Endothelial cell (in vitro differentiated cells): ENCODE measurements around the gene ZSCAN12. TPM values are rescaled to one million over a fixed set of nuclear protein-coding genes. Genes with fewer than 3 reads are reported as not detected.

ENCODE experiments used
- DNase-seq: peaks from one replicate; pipeline ENCODE4 v3.0.0; 2021; ENCODE audit warnings: low spot score
- H3K27ac Mint-ChIP-seq: one replicate; pipeline ENCODE4 v1.8.0; 2021; ENCODE audit warnings: mixed read lengths, inconsistent platforms; ENCODE audit not compliant: unreplicated experiment
- H3K27me3 Mint-ChIP-seq: one replicate; pipeline ENCODE4 v1.8.0; 2021; ENCODE audit warnings: mild to moderate bottlenecking, moderate library complexity, mixed read lengths, inconsistent platforms; ENCODE audit not compliant: unreplicated experiment
- H3K36me3 Mint-ChIP-seq: one replicate; pipeline ENCODE4 v1.8.0; 2021; ENCODE audit warnings: mild to moderate bottlenecking, low read depth, mixed read lengths, inconsistent platforms; ENCODE audit not compliant: unreplicated experiment
- H3K4me1 Mint-ChIP-seq: one replicate; pipeline ENCODE4 v1.8.0; 2021; ENCODE audit warnings: mild to moderate bottlenecking, mixed read lengths, inconsistent platforms; ENCODE audit not compliant: unreplicated experiment
- H3K4me3 Mint-ChIP-seq: one replicate; pipeline ENCODE4 v1.8.0; 2021; ENCODE audit warnings: mild to moderate bottlenecking, mixed read lengths, inconsistent platforms; ENCODE audit not compliant: unreplicated experiment
- H3K9me3 Mint-ChIP-seq: one replicate; pipeline ENCODE4 v1.8.0; 2021; ENCODE audit warnings: mixed read lengths, inconsistent platforms; ENCODE audit not compliant: unreplicated experiment
- CTCF ChIP-seq: fragments of 200-600 bp; sonication (generic); IDR thresholded peaks from one replicate; pipeline ENCODE4 v1.5.0; 2021; ENCODE audit warnings: antibody characterized with exemption; ENCODE audit not compliant: unreplicated experiment
- total RNA-seq: library from RNA; stranded (reverse); fragmentation: NEBNext Ultra II Directional; extraction: Animal tissue kit (Norgen Biotek cat#: 25700); gene quantifications from one replicate; pipeline ENCODE4 v1.2.1, GENCODE V29; 2021; ENCODE audit not compliant: unreplicated experiment

Gene ZSCAN12
- total RNA-seq, 1 donor from 2014 or later = 9.5 TPM

DNA sequence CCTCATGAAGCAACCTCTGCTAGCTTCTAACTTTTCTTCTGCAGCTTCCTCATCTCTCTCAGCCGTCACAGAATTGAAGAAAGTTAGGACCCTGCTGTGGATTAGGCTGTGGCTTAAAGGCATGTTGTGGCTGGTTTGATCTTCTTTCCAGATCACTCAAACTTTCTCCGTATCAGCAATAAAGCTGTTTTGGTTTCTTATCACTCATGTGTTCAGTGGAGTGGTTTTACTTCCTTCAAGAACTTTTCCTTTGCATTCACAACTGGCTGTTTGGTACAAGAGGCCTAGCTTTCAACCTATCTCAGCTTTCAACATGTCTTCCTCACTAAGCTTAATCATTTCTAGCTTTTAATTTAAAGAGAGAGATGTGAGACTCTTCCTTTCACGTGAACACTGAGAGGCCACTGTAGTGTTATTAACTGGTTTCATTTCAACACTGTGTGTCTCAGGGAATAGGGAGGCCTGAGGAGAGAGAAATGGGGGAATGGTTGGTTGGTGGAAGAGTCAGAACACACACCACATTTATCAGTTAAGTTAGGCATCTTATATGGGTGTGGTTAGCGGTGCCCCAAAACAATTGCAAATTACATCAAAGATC lies 26.5 kb upstream of the ZSCAN12 start:
- Mint-ChIP-seq H3K27ac (no peak overlapping the region), H3K4me1 (no peaks in the 10 kb centered on the region), H3K27me3 (peaks cover 2% of the 10 kb centered on the region), H3K4me3 (peak overlapping the region; percentile 52), H3K9me3 (no peaks in the 10 kb centered on the region), H3K36me3 (peaks cover 32% of the 10 kb centered on the region)
- TF ChIP-seq CTCF = no peak
- no peak for DNase-seq

- H3K4me3 Mint-ChIP-seq = no peak overlapping the region
- TF ChIP-seq CTCF = no peak
- peaks cover 26% of the 10 kb centered on the region for H3K36me3 Mint-ChIP-seq
- H3K27ac Mint-ChIP-seq = no peak overlapping the region
- no peaks in the 10 kb centered on the region for H3K4me1 Mint-ChIP-seq
- H3K9me3 Mint-ChIP-seq = no peaks in the 10 kb centered on the region
- no peak for DNase-seq
- peaks cover 2% of the 10 kb centered on the region for H3K27me3 Mint-ChIP-seq
Observed at GRCh38 chr6:28424163-28424562, 24.6 kb upstream of the ZSCAN12 start.

DNA sequence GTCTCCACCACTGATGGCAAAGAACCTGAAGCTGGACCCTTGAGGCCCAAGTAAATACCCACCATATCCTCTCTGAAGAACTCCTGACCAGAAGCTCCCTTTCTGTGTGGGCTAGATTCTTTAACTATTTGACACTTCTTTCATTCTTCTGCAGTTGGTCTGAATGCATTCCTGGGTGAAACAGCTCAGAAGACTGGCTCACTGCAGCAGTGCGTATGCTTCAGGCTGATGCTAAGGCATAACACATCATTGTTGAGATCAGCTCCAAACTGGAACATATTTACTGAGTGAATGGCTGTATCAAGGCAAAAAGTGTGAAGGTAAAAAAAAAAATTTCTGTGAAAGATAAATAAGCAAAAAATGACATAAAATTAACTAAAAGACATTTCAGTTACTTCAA lies 24.0 kb upstream of the ZSCAN12 start:
- Mint-ChIP-seq H3K4me3 (no peak overlapping the region), H3K27ac (no peak overlapping the region), H3K27me3 (peaks cover 2% of the 10 kb centered on the region), H3K36me3 (peaks cover 26% of the 10 kb centered on the region), H3K4me1 (no peaks in the 10 kb centered on the region), H3K9me3 (no peaks in the 10 kb centered on the region)
- TF ChIP-seq CTCF = no peak
- no peak for DNase-seq

- TF ChIP-seq CTCF = no peak
- Mint-ChIP-seq H3K27ac (no peak overlapping the region), H3K9me3 (no peaks in the 10 kb centered on the region), H3K27me3 (no peaks in the 10 kb centered on the region), H3K4me3 (no peak overlapping the region), H3K36me3 (no peaks in the 10 kb centered on the region), H3K4me1 (no peaks in the 10 kb centered on the region)
- DNase-seq = no peak
Observed at GRCh38 chr6:28413681-28414080, 14.1 kb upstream of the ZSCAN12 start.

DNA sequence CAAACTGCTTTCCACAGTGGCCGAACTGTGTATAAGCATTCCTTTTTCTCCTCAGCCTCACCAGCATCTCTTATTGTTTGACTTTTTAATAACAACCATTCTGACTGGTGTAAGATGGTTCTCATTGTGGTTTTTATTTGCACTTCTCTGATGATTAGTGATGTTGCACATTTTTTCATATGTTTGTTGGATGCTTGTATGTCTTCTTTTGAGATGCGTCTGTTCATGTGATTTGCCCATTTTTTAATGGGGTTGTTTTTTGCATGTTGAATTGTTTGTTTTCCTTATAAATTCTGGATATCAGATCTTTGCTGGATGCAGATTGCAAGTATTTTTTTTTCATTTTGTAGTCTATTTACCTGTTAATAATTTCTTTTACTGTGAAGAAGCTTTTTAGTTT lies 11.2 kb upstream of the ZSCAN12 start:
- Mint-ChIP-seq H3K36me3 (no peaks in the 10 kb centered on the region), H3K27me3 (no peaks in the 10 kb centered on the region), H3K9me3 (no peaks in the 10 kb centered on the region), H3K27ac (no peak overlapping the region), H3K4me1 (no peaks in the 10 kb centered on the region), H3K4me3 (no peak overlapping the region)
- DNase-seq = no peak
- TF ChIP-seq CTCF = no peak
